Measurements from ENCODE around the gene CRB3. TPM values are rescaled to one million over a fixed set of nuclear protein-coding genes. Genes with fewer than 3 reads are reported as not detected.

CRB3 gene
- total and polyA plus RNA-seq, 2 experiments from 2014 or later: 11.8 to 44.4 TPM

GRCh38 chr19:6433165-6433564 lies 30.9 kb upstream of the CRB3 start:
- Histone ChIP-seq H2AFZ (no peak overlapping the region), H3K36me3 (ENCODE audit: insufficient read depth) (no peaks in the 10 kb centered on the region), H3K9me2 (ENCODE audit: insufficient read depth) (no peaks in the 10 kb centered on the region), H4K20me1 (replicated peaks; ENCODE audit: insufficient read depth) (no peaks in the 10 kb centered on the region), H3K27me3 (ENCODE audit: insufficient read depth) (no peaks in the 10 kb centered on the region), H3K27ac (ENCODE audit: low read depth) (no peak overlapping the region), H3K4me1 (ENCODE audit: insufficient read depth) (no peaks in the 10 kb centered on the region), H3K4me3 (no peak overlapping the region), H3K4me2 (no peak overlapping the region), H3F3A (replicated peaks; ENCODE audit: low read depth) (no peaks in the 10 kb centered on the region), H3K79me2 (replicated peaks; ENCODE audit: insufficient read depth) (no peaks in the 10 kb centered on the region)
- ATAC-seq (peak; percentile 68), DNase-seq (ENCODE audit: low spot score) (no peak)
- H3K9me3 Mint-ChIP-seq: no peaks in the 10 kb centered on the region; the same call in 2 of the 3 replicates
- H3K27me3 Mint-ChIP-seq (ENCODE audit: insufficient read depth, low read depth, poor library complexity): peaks cover 3% of the 10 kb centered on the region
- no peak overlapping the region for H3K4me3 Mint-ChIP-seq
- H3K4me1 Mint-ChIP-seq: no peaks in the 10 kb centered on the region
- H3K36me3 Mint-ChIP-seq (ENCODE audit: low read depth): no peaks in the 10 kb centered on the region
- H3K27ac Mint-ChIP-seq: no peak overlapping the region
- TF ChIP-seq ZNF114 (CRISPR knock-in tag; IDR thresholded peaks at IDR 0.05): no peak
- TF ChIP-seq, protein P1, sequence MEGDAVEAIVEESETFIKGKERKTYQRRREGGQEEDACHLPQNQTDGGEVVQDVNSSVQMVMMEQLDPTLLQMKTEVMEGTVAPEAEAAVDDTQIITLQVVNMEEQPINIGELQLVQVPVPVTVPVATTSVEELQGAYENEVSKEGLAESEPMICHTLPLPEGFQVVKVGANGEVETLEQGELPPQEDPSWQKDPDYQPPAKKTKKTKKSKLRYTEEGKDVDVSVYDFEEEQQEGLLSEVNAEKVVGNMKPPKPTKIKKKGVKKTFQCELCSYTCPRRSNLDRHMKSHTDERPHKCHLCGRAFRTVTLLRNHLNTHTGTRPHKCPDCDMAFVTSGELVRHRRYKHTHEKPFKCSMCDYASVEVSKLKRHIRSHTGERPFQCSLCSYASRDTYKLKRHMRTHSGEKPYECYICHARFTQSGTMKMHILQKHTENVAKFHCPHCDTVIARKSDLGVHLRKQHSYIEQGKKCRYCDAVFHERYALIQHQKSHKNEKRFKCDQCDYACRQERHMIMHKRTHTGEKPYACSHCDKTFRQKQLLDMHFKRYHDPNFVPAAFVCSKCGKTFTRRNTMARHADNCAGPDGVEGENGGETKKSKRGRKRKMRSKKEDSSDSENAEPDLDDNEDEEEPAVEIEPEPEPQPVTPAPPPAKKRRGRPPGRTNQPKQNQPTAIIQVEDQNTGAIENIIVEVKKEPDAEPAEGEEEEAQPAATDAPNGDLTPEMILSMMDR (conservative IDR thresholded peaks at IDR 0.05; ENCODE audit: low read depth in 2 of 2): peak; percentile 13 to 53; a peak in 2 of 4 replicates

GRCh38 chr19:6433663-6434062 lies 30.4 kb upstream of the CRB3 start, which contains the start of gene SLC25A41:
TSS of gene SLC25A41 (minus strand) at chr19:6433763. CDS start at chr19:6433693, 70 bp downstream.
- no peak for TF ChIP-seq ZNF331 (CRISPR knock-in tag; IDR thresholded peaks at IDR 0.05; ENCODE audit: low read depth)
- TF ChIP-seq NANOG (IDR thresholded peaks at IDR 0.05; ENCODE audit: borderline replicate concordance): no peak
- no peak for TF ChIP-seq EZH2phosphoT487 (IDR thresholded peaks at IDR 0.05; ENCODE audit: unreplicated experiment)
- TF ChIP-seq ZNF462 (CRISPR knock-in tag; IDR thresholded peaks at IDR 0.05): no peak
- TF ChIP-seq ZNF114 (CRISPR knock-in tag; IDR thresholded peaks at IDR 0.05): no peak
- TF ChIP-seq, protein P1 (conservative IDR thresholded peaks at IDR 0.05; ENCODE audit: low read depth in 2 of 2): no peak
- TF ChIP-seq STAT1 (IDR thresholded peaks at IDR 0.05; ENCODE audit: unreplicated experiment): no peak
- TF ChIP-seq ETS1 (IDR thresholded peaks at IDR 0.05): no peak
- TF ChIP-seq POLR2AphosphoS5 (IDR thresholded peaks at IDR 0.05; ENCODE audit: low read depth): no peak
- Mint-ChIP-seq H3K27me3 (ENCODE audit: insufficient read depth, low read depth, poor library complexity) (peaks cover 3% of the 10 kb centered on the region), H3K27ac (no peak within 1 kb of the TSS), H3K4me1 (no peaks in the 10 kb centered on the region), H3K36me3 (ENCODE audit: low read depth) (no peaks in the 10 kb centered on the region), H3K4me3 (no peak within 1 kb of the TSS), H3K9me3 (no peaks in the 10 kb centered on the region; the same call in 2 of the 3 replicates)
- H3K4me2 ChIP-seq: no peak within 1 kb of the TSS
- no peaks in the 10 kb centered on the region for H3K27me3 ChIP-seq (ENCODE audit: insufficient read depth)
- no peaks in the 10 kb centered on the region for H3K4me1 ChIP-seq (ENCODE audit: insufficient read depth)
- no peak for DNase-seq (ENCODE audit: low spot score)
- ATAC-seq: no peak
- no peaks in the 10 kb centered on the region for H4K20me1 ChIP-seq (replicated peaks; ENCODE audit: insufficient read depth)
- no peak within 1 kb of the TSS for H3K4me3 ChIP-seq
- H3K36me3 ChIP-seq (ENCODE audit: insufficient read depth): no peaks in the 10 kb centered on the region
- no peaks in the 10 kb centered on the region for H3F3A ChIP-seq (replicated peaks; ENCODE audit: low read depth)
- no peak within 1 kb of the TSS for H3K27ac ChIP-seq (ENCODE audit: low read depth)
- no peaks in the 10 kb centered on the region for H3K79me2 ChIP-seq (replicated peaks; ENCODE audit: insufficient read depth)
- H3K9me2 ChIP-seq (ENCODE audit: insufficient read depth): no peaks in the 10 kb centered on the region
- H2AFZ ChIP-seq: no peak within 1 kb of the TSS

Data from GM23338 (cell line).